Measurements from ENCODE around the gene RBM17. TPM values are rescaled to one million over a fixed set of nuclear protein-coding genes. Genes with fewer than 3 reads are reported as not detected.

Gene RBM17
- total RNA-seq, 4 donors from 2014 or later = 42.3 to 134 (median 87.6) TPM

DNA sequence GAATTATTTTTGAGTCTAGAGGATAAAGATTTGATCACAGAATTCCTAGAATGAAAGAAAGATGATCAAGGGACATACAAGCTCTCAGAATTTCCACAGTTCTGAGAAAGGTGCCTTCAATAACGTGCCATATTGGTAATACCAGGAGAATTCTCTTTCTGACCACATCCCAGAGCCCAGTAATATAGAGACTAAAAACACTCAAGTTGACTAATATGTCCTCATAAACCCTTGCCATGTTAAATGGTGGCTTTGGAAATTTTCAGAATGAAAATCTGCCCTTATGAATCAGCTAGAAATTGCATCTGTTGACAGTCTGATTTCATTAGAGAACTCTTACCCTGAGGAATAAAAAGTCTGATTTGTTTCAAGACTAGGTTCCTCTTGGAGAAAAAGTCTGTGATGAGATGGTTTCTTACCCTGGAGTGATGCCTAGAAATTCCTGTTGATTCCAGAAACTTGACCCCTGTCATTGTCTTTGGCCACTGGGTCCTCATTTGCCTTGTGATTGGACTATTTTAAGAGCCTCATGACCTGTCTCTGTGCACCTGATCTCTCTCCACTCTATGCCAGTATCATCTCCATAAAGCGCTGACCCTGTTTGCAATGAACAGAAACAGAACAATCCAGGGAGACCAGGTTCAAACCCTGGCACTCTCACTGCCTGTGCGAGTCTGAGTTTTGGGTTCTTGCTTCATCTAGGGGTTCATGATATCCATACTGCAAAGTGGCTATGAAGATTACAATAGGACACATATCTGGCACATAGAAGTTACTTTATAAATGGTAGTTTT, 30.0 kb upstream of the RBM17 start:
- TF ChIP-seq, protein P1, sequence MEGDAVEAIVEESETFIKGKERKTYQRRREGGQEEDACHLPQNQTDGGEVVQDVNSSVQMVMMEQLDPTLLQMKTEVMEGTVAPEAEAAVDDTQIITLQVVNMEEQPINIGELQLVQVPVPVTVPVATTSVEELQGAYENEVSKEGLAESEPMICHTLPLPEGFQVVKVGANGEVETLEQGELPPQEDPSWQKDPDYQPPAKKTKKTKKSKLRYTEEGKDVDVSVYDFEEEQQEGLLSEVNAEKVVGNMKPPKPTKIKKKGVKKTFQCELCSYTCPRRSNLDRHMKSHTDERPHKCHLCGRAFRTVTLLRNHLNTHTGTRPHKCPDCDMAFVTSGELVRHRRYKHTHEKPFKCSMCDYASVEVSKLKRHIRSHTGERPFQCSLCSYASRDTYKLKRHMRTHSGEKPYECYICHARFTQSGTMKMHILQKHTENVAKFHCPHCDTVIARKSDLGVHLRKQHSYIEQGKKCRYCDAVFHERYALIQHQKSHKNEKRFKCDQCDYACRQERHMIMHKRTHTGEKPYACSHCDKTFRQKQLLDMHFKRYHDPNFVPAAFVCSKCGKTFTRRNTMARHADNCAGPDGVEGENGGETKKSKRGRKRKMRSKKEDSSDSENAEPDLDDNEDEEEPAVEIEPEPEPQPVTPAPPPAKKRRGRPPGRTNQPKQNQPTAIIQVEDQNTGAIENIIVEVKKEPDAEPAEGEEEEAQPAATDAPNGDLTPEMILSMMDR (IDR thresholded peaks at IDR 0.05; ENCODE audit: low read depth) = no peak

DNA sequence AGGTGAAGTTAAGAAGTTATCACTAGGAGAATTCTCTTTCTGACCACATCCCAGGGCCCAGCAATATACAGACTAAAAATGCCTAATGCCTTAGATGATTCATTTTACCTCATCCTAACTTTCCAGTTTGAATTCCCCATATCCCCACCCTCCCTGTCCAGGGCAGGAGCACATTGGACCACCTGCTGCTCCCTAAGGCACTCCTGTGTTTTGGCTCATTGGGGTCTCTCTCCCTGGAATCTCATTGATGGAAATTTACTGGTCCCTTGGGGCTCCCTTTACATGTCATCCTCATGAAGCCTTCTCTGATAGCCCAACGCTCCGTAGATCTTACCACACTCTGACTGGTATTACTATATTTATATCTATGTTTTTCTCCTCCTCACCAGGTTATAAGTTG, 29.3 kb upstream of the RBM17 start:
- TF ChIP-seq, protein P1 (IDR thresholded peaks at IDR 0.05; ENCODE audit: low read depth) = no peak

DNA sequence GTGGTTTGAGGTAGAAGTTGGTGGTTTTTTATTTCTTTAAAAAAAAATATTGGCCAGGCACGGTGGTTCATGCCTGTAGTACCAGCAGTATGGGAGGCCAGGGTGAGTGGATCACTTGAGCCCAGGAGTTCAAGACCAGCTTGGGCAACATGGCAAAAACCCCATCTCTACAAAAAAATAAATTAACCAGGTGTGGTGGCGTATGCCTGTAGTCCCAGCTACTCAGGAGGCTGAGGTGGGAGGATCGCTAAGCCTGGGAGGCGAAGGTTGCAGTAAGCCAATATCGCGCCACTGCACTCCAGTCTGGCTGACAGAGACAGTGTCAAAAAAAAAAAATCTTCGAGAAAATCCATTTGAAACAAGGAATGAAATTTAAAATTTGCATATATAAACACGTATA, 27.8 kb upstream of the RBM17 start:
- TF ChIP-seq, protein P1 (IDR thresholded peaks at IDR 0.05; ENCODE audit: low read depth) = no peak

GRCh38 chr10:6062101-6062771, 26.6 kb upstream of the RBM17 start, which contains the start of gene IL2RA:
Gene IL2RA, minus strand, starts transcription at chr10:6062367. Its CDS starts 216 bp downstream, at chr10:6062151.
- TF ChIP-seq, protein P1 (IDR thresholded peaks at IDR 0.05; ENCODE audit: low read depth) = no peak

DNA sequence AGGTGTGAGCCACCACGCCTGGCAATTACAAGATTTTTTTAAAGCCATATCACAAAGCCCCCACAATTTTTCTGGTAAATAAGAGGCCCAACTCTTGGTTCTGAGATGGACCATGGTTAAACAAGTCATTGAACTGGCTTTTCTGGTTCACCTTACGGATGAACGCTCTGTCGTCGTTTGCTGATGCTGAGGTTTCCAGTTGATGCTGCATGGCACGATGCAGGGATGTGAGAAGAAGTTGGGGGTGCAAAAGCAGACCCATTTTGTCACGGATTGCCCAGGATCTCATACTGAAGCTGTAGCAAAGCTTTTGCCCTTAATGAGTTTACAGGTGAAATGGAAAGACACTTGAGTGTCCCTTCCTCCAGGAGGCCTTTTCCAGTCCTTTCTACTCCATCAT, 24.7 kb upstream of the RBM17 start:
- TF ChIP-seq, protein P1 (IDR thresholded peaks at IDR 0.05; ENCODE audit: low read depth) = no peak

GRCh38 chr10:6065406-6065805, 23.4 kb upstream of the RBM17 start:
- TF ChIP-seq, protein P1 (IDR thresholded peaks at IDR 0.05; ENCODE audit: low read depth) = no peak

DNA sequence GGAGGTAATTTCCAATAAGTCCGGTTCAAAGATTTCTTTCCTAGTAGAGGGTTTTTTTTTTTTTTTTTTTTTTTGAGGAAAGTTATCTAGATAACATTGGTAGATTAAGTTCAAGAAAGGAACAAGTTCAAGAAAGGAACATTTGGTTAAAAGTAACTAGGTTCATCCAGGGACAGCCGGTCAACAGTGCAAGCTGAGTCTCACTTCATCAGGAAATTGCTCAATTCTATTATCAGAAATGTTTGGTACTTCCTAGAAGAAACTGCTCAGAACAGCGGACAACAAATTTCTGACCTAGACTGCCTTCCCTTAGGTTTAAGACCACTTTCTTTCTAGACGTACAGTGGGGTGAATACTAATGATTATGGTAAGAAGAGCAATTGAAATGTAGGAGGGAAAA, 23.0 kb upstream of the RBM17 start:
- TF ChIP-seq, protein P1 (IDR thresholded peaks at IDR 0.05; ENCODE audit: low read depth) = no peak

Measured in subcutaneous adipose tissue (tissue), 4 donors.